B cell (primary cell): ENCODE data around the gene DPYSL4.

Experiments used
- CTCF ChIP-seq: fragments of 200-600 bp; IDR thresholded peaks from one replicate; pipeline ENCODE4 v1.8.0; 2022; ENCODE audit warnings: antibody characterized with exemption, mild to moderate bottlenecking
- EZH2 ChIP-seq: IDR thresholded peaks from 2 replicates; pipeline ENCODE4 v1.6.1; 2012; ENCODE audit warnings: borderline replicate concordance, low read depth, mild to moderate bottlenecking, moderate library complexity, low read length; ENCODE audit not compliant: insufficient read depth, poor library complexity, severe bottlenecking

- TF ChIP-seq CTCF (no peak), EZH2 (no peak)
These were observed 39.5 kb upstream of the DPYSL4 start for GRCh38 chr10:132146941-132147915.
